HepG2 (cell line): ENCODE data around the gene FBXW8. TPM values are rescaled to one million over a fixed set of nuclear protein-coding genes. Genes with fewer than 3 reads are reported as not detected.

Experiments
- AGO2 ChIP-seq: fragments of 200-400 bp; formaldehyde crosslinking; optimal IDR thresholded peaks from 2 replicates; pipeline ENCODE3; 2017; ENCODE audit warnings: mild to moderate bottlenecking, low read depth, low read length, moderate library complexity
- BCLAF1 ChIP-seq: fragments of 450-650 bp; IDR thresholded peaks from 2 replicates; pipeline ENCODE4 v1.6.1; 2017; ENCODE audit warnings: mild to moderate bottlenecking
- CREM ChIP-seq, 2 experiments: sonication (generic) in 1 of 2; formaldehyde crosslinking in 1 of 2; IDR thresholded peaks; 2 replicates each; pipeline versions ENCODE4 v1.4.0 to v1.6.1; 2016 to 2020; ENCODE audit warnings: antibody characterized with exemption in 1 of 2, mild to moderate bottlenecking in 1 of 2, missing genetic modification reagents in 1 of 2
- FOXA1 ChIP-seq, 2 experiments: fragments of 450-650 bp in 1 of 2; sonication (generic) in 1 of 2; formaldehyde crosslinking in 1 of 2; IDR thresholded peaks; 2 replicates each; pipeline versions ENCODE4 v1.4.0 to v1.6.1; 2016 to 2020; ENCODE audit warnings: missing genetic modification reagents in 1 of 2
- HNF1B ChIP-seq: sonication (generic); formaldehyde crosslinking; IDR thresholded peaks from 2 replicates; pipeline ENCODE4 v1.5.1; 2020; ENCODE audit warnings: mild to moderate bottlenecking, moderate library complexity, missing genetic modification reagents
- HNRNPK ChIP-seq: fragments of 200-400 bp; formaldehyde crosslinking; IDR thresholded peaks from 2 replicates; pipeline ENCODE4 v1.6.1; 2018; ENCODE audit warnings: low read length, low read depth, moderate library complexity, mild to moderate bottlenecking; ENCODE audit not compliant: poor library complexity, severe bottlenecking
- MAFF ChIP-seq: IDR thresholded peaks from 2 replicates; pipeline ENCODE4 v1.6.1; 2011; ENCODE audit warnings: low read depth, low read length, improper control_type of control experiment
- MED1 ChIP-seq: sonication (generic); formaldehyde crosslinking; IDR thresholded peaks from 2 replicates; pipeline ENCODE4 v1.4.0; 2020; ENCODE audit warnings: missing genetic modification reagents
- MTA3 ChIP-seq: sonication (generic); formaldehyde crosslinking; IDR thresholded peaks from 2 replicates; pipeline ENCODE4 v1.4.0; 2020; ENCODE audit warnings: missing genetic modification reagents
- PPARG ChIP-seq: conservative IDR thresholded peaks from 2 replicates; pipeline ENCODE4 v1.6.1; 2016; ENCODE audit warnings: missing biosample characterization, missing genetic modification reagents
- RBFOX2 ChIP-seq: fragments of 200-400 bp; formaldehyde crosslinking; IDR thresholded peaks from 2 replicates; pipeline ENCODE4 v1.6.1; 2017; ENCODE audit warnings: low read depth, mild to moderate bottlenecking, low read length
- SALL1 ChIP-seq: sonication (generic); formaldehyde crosslinking; IDR thresholded peaks from 2 replicates; pipeline ENCODE4 v1.8.0; 2022; ENCODE audit warnings: mild to moderate bottlenecking, missing genetic modification reagents
- ZNF503 ChIP-seq: sonication (generic); formaldehyde crosslinking; IDR thresholded peaks from 2 replicates; pipeline ENCODE4 v1.4.0; 2020; ENCODE audit warnings: missing genetic modification reagents
- ZNF512B ChIP-seq: sonication (generic); formaldehyde crosslinking; IDR thresholded peaks from 2 replicates; pipeline ENCODE4 v1.5.1; 2020; ENCODE audit warnings: missing genetic modification reagents, mild to moderate bottlenecking, borderline replicate concordance
- ZNF550 ChIP-seq: sonication (generic); formaldehyde crosslinking; IDR thresholded peaks from 2 replicates; pipeline ENCODE4 v1.4.0; 2020; ENCODE audit warnings: mild to moderate bottlenecking, missing genetic modification reagents, borderline replicate concordance
- ZNF800 ChIP-seq: sonication (generic); formaldehyde crosslinking; IDR thresholded peaks from 2 replicates; pipeline ENCODE4 v1.4.0; 2020; ENCODE audit warnings: missing genetic modification reagents
- polyA plus RNA-seq, 8 experiments: library from polyadenylated mRNA; depleted of rRNA in 3 of 8; stranded (reverse) in 7 of 8; unstranded in 1 of 8; fragments of >200 nt; fragmentation: Illumina TruSeq in 4 of 8; extraction: Trizol in 4 of 8; gene quantifications; 2 replicates each; pipeline versions ENCODE4 v1.2.1 to v1.2.3, GENCODE V29; 2011 to 2016; ENCODE audit warnings: low read depth in 4 of 8, missing spikeins in 1 of 8, mixed read lengths in 1 of 8; ENCODE audit not compliant: insufficient read depth in 1 of 8
- total RNA-seq, 5 experiments: library from RNA; depleted of rRNA; stranded (reverse); fragments of >200 nt; fragmentation: Illumina TruSeq; extraction: Trizol; gene quantifications; 2 replicates each; pipeline ENCODE4 v1.2.3, GENCODE V29; 2016; ENCODE audit warnings: low read depth in 1 of 5

FBXW8 gene
- total and polyA plus RNA-seq, 2 of the 13 experiments (the other 11 are each of a cell fraction or from before 2014, with no cell fraction given): 5.1 to 5.9 TPM

- TF ChIP-seq BCLAF1 (no peak), FOXA1 (IDR thresholded peaks at IDR 0.05) (no peak), FOXA1 (CRISPR knock-in tag; IDR thresholded peaks at IDR 0.05) (peak; percentile 67), ZNF550 (CRISPR knock-in tag) (0 out of 2 replicates have a peak, but pooled peaks have one; percentile 47), ZNF512B (CRISPR knock-in tag) (no peak), RBFOX2 (0 out of 2 replicates have a peak, but pooled peaks have one; percentile 48), ZNF800 (CRISPR knock-in tag) (peak; percentile 44; the same call in 1 of the 2 replicates), MED1 (CRISPR knock-in tag) (peak; percentile 77), SALL1 (CRISPR knock-in tag) (peak; percentile 58), AGO2 (peak; percentile 57), MAFF (peak; percentile 27; the same call in 1 of the 2 replicates), PPARG (CRISPR knock-in tag) (peak; percentile 45; the same call in 1 of the 2 replicates), CREM (IDR thresholded peaks at IDR 0.05) (peak; percentile 72), CREM (CRISPR knock-in tag; IDR thresholded peaks at IDR 0.05) (no peak), HNF1B (CRISPR knock-in tag) (peak; percentile 75; the same call in 1 of the 2 replicates), HNRNPK (no peak), ZNF503 (0 out of 2 replicates have a peak, but pooled peaks have one; percentile 16), MTA3 (no peak)
Observed at GRCh38 chr12:117045160-117046010, 134.6 kb downstream of the FBXW8 start (continued).
